Measurements from ENCODE around the gene NTNG1.

Gene NTNG1

DNA sequence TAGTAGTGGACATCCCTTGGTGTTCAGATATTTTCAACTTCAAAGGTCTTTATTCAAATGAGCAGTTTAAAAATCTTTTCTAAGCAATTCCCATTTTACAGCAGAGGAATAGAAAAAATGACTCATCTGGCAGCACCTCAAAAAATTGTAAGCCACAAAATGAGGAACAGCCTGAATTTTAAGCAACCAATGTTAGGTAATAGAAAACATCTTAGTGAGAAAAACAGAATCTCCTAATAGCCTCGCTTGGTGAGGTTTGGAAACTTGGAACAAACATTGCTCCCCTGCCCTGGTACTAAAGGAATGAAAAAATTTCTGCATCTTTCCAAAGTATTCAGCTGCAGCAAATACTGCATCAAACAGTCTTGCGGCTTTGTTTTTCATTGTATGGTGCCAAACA is 264.4 kb downstream of the NTNG1 start:
- no peak for DNase-seq (ENCODE audit: low read depth in 2 of 2)

DNA sequence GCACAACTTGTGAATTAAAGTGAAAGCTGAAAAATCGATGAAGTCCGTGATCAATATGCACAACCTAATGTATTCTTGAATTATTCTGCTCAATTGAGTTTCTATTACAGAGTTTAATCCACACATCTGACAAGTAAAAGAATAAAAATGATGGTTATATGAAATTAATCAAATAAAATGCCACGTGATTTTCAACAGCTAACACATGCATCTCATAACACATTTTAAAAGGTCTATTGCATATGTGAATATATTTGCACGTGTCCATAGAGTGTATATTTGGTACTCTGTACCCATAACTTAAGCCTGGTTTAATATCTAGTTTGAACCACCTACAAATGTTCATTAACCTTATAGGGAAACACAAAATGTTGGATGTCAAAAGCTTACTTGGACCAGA is 266.2 kb downstream of the NTNG1 start:
- DNase-seq (ENCODE audit: low read depth in 2 of 2), result no peak

GRCh38 chr1:107413546-107413945 is 272.7 kb downstream of the NTNG1 start:
- DNase-seq (ENCODE audit: low read depth in 2 of 2), result no peak

GRCh38 chr1:107413951-107414350 is 273.1 kb downstream of the NTNG1 start:
- no peak for DNase-seq (ENCODE audit: low read depth in 2 of 2)

DNA sequence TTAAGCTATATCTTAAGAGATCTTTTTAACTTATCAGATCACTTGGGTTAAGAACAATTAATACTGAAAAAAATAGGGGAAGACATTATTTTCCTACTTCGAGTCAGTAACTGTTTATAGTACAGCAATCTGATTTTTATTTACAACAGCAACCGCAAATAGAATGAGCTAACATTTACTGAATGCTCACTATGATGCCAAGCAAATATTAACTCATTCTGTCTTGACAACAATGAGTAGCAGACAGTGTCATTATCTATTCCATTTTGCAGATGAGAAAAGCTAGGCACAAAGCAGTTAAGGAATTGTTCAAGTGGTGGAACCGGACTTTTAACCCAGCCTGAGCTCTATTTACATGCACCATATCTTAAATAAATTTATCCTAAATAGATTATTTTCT is 273.7 kb downstream of the NTNG1 start:
- DNase-seq (ENCODE audit: low read depth in 2 of 2), result no peak

DNA sequence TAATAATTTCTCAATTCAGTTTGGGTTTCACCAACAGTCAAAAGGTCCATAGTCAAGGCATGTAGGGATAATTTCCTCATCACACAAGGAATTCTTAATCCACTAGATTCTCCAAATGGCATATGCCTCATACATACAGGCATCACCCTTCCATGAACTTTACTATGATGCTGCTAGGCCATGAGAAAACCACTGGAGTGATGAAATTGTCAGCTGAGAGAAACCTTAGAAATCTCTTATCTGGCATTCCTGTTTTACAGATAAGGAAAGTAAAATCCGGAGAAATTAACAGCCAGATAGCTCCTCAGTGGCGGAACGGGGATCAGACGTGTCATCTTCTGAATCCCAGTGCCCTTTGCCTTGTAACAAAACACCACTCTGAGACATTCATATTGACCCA is 274.4 kb downstream of the NTNG1 start:
- no peak for DNase-seq (ENCODE audit: low read depth in 2 of 2)

GRCh38 chr1:107419003-107419402 is 278.2 kb downstream of the NTNG1 start:
- DNase-seq (ENCODE audit: low read depth in 2 of 2), result no peak

- no peak for DNase-seq (ENCODE audit: low read depth in 2 of 2)
These were observed 282.1 kb downstream of the NTNG1 start for GRCh38 chr1:107422901-107423300.

DNA sequence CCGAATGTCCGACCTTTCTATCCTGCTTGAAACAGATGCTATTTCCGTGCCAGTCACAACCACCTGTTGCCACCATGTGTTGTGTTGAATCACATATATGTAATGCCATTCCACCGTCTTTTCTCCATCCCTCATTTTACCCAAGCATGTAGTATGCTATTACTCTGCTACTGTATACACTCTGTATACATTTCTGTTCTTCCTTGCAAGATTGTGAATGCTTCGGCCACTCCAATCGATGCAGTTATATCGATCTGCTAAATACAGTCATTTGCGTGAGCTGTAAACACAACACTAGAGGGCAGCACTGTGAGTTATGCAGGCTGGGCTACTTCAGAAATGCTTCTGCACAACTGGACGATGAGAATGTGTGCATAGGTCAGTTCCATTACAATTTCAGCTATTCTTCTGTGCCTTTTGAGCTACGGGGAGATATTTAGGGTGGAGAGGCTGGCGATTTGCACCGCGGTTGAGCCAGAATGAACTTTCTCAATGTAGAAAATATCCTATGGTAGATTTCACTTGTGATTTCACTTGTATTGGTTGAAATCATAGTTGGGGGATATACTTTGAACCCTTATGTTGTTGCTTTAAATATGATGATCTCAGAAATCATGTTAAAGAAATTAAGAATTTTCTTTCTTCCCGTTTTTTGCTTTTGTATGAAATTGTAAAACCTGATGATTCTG is 289.8 kb downstream of the NTNG1 start:
- no peak for DNase-seq (ENCODE audit: low read depth in 2 of 2)

GRCh38 chr1:107432108-107432507 is 291.3 kb downstream of the NTNG1 start:
- no peak for DNase-seq (ENCODE audit: low read depth in 2 of 2)

GRCh38 chr1:107433068-107433467 is 292.2 kb downstream of the NTNG1 start:
- no peak for DNase-seq (ENCODE audit: low read depth in 2 of 2)

GRCh38 chr1:107433635-107434360 is 293.0 kb downstream of the NTNG1 start:
- DNase-seq (ENCODE audit: low read depth in 2 of 2), result no peak

DNA sequence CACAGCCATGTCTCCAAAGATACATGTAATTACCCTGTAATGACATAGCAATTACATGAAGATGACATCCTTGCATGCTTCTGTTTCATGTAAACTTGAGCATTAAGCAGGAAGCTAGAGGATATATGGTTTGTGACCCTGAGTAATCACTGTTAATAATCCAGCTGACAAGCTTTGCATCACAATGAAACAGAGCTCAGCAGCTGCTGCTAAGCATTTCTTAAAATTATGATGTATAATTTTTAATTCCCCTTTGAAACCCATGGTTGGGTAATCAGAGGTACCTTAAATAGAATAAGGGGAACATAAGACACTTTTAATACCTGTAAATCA is 293.5 kb downstream of the NTNG1 start:
- DNase-seq (ENCODE audit: low read depth in 2 of 2), result no peak

DNA sequence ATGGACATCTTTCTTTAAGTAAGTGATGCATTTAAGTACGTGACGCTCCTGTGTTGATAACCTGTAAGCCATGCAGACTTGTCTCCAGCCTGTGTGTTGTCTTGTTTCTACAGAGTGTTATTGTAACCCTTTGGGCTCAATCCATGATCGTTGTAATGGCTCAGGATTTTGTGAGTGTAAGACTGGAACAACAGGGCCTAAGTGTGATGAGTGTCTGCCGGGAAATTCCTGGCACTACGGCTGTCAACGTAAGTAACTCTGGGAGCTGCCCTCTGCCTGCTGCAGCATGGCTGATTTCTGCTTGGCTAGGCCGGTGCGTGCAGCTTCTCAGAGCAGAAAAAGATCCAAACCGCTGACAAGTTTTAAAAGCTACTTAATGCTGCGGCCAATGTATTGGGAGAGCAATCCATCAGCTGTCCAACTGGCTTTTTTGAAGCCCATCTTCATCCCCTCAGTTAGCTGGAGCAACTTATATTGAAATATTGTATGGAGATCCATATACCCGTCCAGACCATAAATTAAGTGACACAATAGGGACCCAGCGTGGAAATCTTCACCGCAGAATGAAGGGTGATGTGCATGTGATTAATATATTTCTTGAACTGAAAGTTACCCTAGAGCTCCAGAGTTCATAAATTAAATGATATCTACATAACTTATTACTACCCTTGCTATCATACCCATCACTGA is 295.9 kb downstream of the NTNG1 start:
- DNase-seq (ENCODE audit: low read depth in 2 of 2), result no peak

DNA sequence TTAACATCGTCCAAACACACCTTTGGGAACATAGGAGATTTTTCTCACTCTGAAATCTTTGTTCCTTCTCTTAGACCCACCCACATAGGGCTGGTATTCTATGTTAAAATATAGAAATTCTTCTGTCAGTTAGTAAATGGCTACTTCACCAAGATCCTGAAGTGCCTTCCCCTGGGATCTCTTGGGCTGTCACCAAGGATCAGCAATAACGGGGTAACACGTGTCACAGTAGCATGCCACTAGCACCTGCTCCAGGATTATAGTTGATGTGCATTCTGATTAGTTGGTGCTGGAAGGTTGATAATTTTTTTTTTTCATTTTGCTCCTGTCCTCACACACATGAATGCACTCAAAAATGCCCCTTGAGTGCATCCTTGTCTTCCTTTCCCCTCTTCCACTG is 298.7 kb downstream of the NTNG1 start:
- DNase-seq (ENCODE audit: low read depth in 2 of 2), result no peak

DNA sequence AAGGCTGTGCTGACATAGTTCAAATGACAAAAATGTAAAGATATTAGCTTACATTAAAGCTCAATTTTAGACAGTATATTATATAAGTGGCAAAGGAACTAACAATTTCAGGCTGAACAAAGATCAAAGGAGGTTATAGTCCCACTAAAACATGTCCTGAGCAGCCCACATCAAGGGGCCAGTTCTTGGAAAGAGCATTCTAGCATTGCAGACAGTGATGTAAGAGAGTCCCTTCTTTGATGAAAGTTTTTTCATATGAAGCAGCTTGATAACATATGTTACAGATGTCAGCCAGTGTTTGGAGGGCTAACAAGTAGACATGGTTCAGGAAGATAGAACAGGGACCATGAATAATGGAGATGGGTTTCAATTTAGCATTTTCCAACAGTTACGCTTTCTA is 301.7 kb downstream of the NTNG1 start:
- DNase-seq (ENCODE audit: low read depth in 2 of 2), result no peak

GRCh38 chr1:107443027-107443426 is 302.2 kb downstream of the NTNG1 start:
- no peak for DNase-seq (ENCODE audit: low read depth in 2 of 2)

DNA sequence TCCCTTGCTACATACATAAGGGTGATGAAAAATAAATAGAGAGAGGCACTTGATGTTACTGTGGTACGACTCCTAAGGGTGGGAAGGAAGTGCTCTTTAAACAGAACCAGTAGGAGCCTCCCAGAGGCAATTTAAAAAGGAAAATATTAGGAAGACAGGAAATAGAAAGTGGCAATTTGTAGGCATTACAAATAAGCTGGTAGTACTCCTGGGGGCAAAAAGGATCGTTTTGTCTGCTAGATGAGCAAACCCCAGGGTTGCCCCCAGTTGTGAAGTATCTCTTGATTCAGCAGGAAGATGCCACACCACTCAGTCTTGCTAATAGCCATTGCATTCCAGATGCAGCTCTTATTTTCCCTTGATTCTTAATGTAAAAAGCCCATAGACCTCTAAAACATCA is 303.0 kb downstream of the NTNG1 start:
- DNase-seq (ENCODE audit: low read depth in 2 of 2), result no peak

GRCh38 chr1:107444302-107444701 is 303.5 kb downstream of the NTNG1 start:
- no peak for DNase-seq (ENCODE audit: low read depth in 2 of 2)

- no peak for DNase-seq (ENCODE audit: low read depth in 2 of 2)
These were observed 308.5 kb downstream of the NTNG1 start for GRCh38 chr1:107449326-107449725.

GRCh38 chr1:107450899-107451664 is 310.2 kb downstream of the NTNG1 start:
- DNase-seq (ENCODE audit: low read depth in 2 of 2), result no peak

GRCh38 chr1:107451715-107452114 is 310.9 kb downstream of the NTNG1 start:
- no peak for DNase-seq (ENCODE audit: low read depth in 2 of 2)

All from stimulated activated CD4-positive, alpha-beta T cell treated with anti-CD3 and anti-CD28 coated beads, Interleukin-1b, Interleukin-23, amount 100 ng/mL, for 1 hour (primary cell).